Measurements from ENCODE around the gene ACSL5. TPM values are rescaled to one million over a fixed set of nuclear protein-coding genes. Genes with fewer than 3 reads are reported as not detected.

Gene ACSL5
- polyA plus RNA-seq, 1 of the 3 experiments (the other 2 are of a cell fraction): 0.08 TPM

DNA sequence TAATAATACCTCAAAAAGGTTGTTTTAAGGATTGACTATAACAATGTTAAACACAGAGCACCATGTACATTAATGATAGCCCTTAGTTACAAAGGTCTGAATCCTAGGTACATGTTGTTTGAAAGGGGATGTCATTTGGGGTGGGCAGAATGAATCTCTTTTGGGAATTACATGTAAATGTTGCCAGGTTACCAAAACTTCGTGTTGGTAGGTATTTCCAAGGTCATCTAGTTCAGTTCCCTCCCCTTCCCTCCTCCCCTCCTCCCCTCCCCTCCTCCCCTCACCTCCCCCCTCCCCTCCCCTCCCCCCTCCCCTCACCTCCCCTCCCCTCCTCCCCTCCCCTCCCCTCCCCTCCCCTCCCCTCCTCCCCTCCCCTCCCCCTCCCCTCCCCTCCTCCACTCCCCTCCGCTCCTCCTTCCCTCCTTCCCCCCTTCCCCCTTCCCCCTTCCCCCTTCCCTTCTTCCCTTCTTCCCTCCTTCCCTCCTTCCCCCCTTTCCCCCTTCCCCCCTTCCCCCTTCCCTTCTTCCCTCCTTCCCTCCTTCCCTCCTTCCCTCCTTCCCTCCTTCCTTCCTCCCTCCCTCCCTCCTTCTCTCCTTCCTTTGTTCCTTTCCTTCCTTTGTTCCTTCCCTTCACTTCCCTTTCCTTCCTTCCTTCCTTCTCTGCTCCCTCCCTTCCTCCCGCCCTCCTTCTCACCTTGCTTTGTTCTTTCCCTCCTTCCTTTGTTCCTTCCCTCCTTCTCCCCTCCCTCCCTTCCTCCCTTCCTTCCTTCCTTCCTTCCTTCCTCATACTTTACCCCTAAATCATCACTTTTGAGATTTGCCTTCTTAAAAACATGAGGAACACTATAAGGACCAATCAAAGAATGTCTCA is 81.2 kb downstream of the ACSL5 start:
- Histone ChIP-seq H3K79me2 (ENCODE audit: insufficient read depth) (peaks cover 42% of the 10 kb centered on the region), H3K9me3 (no peaks in the 10 kb centered on the region), H2AFZ (ENCODE audit: low read depth) (no peak overlapping the region), H3F3A (replicated peaks; ENCODE audit: insufficient read depth) (peaks cover 12% of the 10 kb centered on the region), H3K4me3 (ENCODE audit: low read depth in 2 of 2, low read length in 1 of 2) (no peak overlapping the region), H3K4me2 (no peak overlapping the region), H3K9ac (no peak overlapping the region), H3K27ac (ENCODE audit: low read depth in 2 of 2, low read length in 1 of 2) (no peak overlapping the region), H3K4me1 (ENCODE audit: control insufficient read depth in 1 of 2, insufficient read depth in 2 of 2, low read depth in 1 of 2, low read length in 1 of 2) (no peaks in the 10 kb centered on the region), H4K20me1 (ENCODE audit: insufficient read depth) (peaks cover 3% of the 10 kb centered on the region; the same call in 1 of the 2 replicates), H3K9me2 (no peaks in the 10 kb centered on the region), H3K27me3 (ENCODE audit: insufficient read depth) (no peaks in the 10 kb centered on the region), H3K36me3 (replicated peaks in 1 of 2; ENCODE audit: control insufficient read depth in 1 of 2, insufficient read depth in 2 of 2, low read length in 1 of 2) (peaks cover 7 to 12% of the 10 kb centered on the region in 2 experiments)
- TF ChIP-seq, protein P1, sequence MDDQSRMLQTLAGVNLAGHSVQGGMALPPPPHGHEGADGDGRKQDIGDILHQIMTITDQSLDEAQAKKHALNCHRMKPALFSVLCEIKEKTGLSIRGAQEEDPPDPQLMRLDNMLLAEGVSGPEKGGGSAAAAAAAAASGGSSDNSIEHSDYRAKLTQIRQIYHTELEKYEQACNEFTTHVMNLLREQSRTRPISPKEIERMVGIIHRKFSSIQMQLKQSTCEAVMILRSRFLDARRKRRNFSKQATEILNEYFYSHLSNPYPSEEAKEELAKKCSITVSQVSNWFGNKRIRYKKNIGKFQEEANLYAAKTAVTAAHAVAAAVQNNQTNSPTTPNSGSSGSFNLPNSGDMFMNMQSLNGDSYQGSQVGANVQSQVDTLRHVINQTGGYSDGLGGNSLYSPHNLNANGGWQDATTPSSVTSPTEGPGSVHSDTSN (IDR thresholded peaks at IDR 0.05): no peak
- TF ChIP-seq FOSL2 (IDR thresholded peaks at IDR 0.05; ENCODE audit: borderline replicate concordance, low read depth) (no peak), FOXJ3 (CRISPR knock-in tag; IDR thresholded peaks at IDR 0.05) (no peak), MXI1 (IDR thresholded peaks at IDR 0.05; ENCODE audit: low read depth, low read length) (no peak), JUND (IDR thresholded peaks at IDR 0.05) (no peak), NRF1 (IDR thresholded peaks at IDR 0.05; ENCODE audit: low read depth, low read length) (no peak), SIN3A (IDR thresholded peaks at IDR 0.05; ENCODE audit: borderline replicate concordance, low read depth, low read length) (no peak), EZH2phosphoT487 (IDR thresholded peaks at IDR 0.05; ENCODE audit: borderline replicate concordance, low read depth) (no peak), TCF12 (IDR thresholded peaks at IDR 0.05) (no peak), RFX5 (IDR thresholded peaks at IDR 0.05; ENCODE audit: low read length) (no peak), YY1 (IDR thresholded peaks at IDR 0.05; ENCODE audit: low read depth) (no peak), TAF1 (IDR thresholded peaks at IDR 0.05; ENCODE audit: borderline replicate concordance, low read depth, low read length) (no peak), MEF2A (IDR thresholded peaks at IDR 0.05; ENCODE audit: borderline replicate concordance, low read depth) (no peak)
- TF ChIP-seq, protein P2, sequence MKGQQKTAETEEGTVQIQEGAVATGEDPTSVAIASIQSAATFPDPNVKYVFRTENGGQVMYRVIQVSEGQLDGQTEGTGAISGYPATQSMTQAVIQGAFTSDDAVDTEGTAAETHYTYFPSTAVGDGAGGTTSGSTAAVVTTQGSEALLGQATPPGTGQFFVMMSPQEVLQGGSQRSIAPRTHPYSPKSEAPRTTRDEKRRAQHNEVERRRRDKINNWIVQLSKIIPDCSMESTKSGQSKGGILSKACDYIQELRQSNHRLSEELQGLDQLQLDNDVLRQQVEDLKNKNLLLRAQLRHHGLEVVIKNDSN (IDR thresholded peaks at IDR 0.05; ENCODE audit: borderline replicate concordance, low read depth): no peak
- TF ChIP-seq, protein P3, sequence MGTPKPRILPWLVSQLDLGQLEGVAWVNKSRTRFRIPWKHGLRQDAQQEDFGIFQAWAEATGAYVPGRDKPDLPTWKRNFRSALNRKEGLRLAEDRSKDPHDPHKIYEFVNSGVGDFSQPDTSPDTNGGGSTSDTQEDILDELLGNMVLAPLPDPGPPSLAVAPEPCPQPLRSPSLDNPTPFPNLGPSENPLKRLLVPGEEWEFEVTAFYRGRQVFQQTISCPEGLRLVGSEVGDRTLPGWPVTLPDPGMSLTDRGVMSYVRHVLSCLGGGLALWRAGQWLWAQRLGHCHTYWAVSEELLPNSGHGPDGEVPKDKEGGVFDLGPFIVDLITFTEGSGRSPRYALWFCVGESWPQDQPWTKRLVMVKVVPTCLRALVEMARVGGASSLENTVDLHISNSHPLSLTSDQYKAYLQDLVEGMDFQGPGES (IDR thresholded peaks at IDR 0.05; ENCODE audit: low read depth, low read length): no peak
- TF ChIP-seq, protein P4, sequence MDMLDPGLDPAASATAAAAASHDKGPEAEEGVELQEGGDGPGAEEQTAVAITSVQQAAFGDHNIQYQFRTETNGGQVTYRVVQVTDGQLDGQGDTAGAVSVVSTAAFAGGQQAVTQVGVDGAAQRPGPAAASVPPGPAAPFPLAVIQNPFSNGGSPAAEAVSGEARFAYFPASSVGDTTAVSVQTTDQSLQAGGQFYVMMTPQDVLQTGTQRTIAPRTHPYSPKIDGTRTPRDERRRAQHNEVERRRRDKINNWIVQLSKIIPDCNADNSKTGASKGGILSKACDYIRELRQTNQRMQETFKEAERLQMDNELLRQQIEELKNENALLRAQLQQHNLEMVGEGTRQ (IDR thresholded peaks at IDR 0.05; ENCODE audit: borderline replicate concordance, low read depth, low read length): no peak
- DNase-seq: no peak
- ChIA-PET POLR2A (no interaction called here), CTCF (interaction anchor here (0.7 kb wide), 1 partner anchor 17 kb away, joined by 5 read pairs; no protein-coding TSS in a partner anchor)
- WGBS (ENCODE audit: low lambda C conversion rate): 83% methylated on average over 3 of the region's 3 CpGs
